HEK293T (cell line): Measurements from ENCODE around the gene EEF2.

ENCODE experiments used
- CTCF ChIA-PET: fragments of 350-600 bp; formaldehyde crosslinking; extraction: SDS; loops from one replicate; lab custom pipeline; 2021; ENCODE audit warnings: antibody characterized with exemption, inconsistent platforms; lab: Yijun Ruan, JAX
- POLR2A ChIA-PET: fragments of 350-600 bp; formaldehyde crosslinking; extraction: SDS; loops from one replicate; lab custom pipeline; 2020; ENCODE audit warnings: antibody characterized with exemption, inconsistent platforms; lab: Yijun Ruan, JAX
- DNase-seq: peaks from one replicate; pipeline ENCODE4 v3.0.0; 2012; ENCODE audit warnings: mixed read lengths; ENCODE audit errors: extremely low spot score
- ARNT ChIP-seq: fragments of 450-650 bp; IDR thresholded peaks from 2 replicates; pipeline ENCODE4 v1.6.1; 2017; ENCODE audit warnings: mild to moderate bottlenecking
- BHLHE40 ChIP-seq: fragments of 450-650 bp; IDR thresholded peaks from 2 replicates; pipeline ENCODE4 v1.6.1; 2016; ENCODE audit warnings: mild to moderate bottlenecking, moderate library complexity, borderline replicate concordance
- CTBP1 ChIP-seq: fragments of 450-650 bp; IDR thresholded peaks from 2 replicates; pipeline ENCODE4 v1.6.1; 2016; ENCODE audit warnings: borderline replicate concordance
- ELF4 ChIP-seq: fragments of 450-650 bp; IDR thresholded peaks from 2 replicates; pipeline ENCODE4 v1.6.1; 2017; ENCODE audit warnings: antibody characterized with exemption
- FOXA1 ChIP-seq: fragments of 450-650 bp; IDR thresholded peaks from 2 replicates; pipeline ENCODE4 v1.6.1; 2016; ENCODE audit warnings: mild to moderate bottlenecking
- FOXK2 ChIP-seq: fragments of 450-650 bp; IDR thresholded peaks from 2 replicates; pipeline ENCODE4 v1.6.1; 2016; ENCODE audit warnings: mild to moderate bottlenecking
- FOXM1 ChIP-seq: fragments of 450-650 bp; IDR thresholded peaks from 2 replicates; pipeline ENCODE4 v1.6.1; 2017; ENCODE audit warnings: mild to moderate bottlenecking, borderline replicate concordance
- HDGF ChIP-seq: fragments of 450-650 bp; IDR thresholded peaks from 2 replicates; pipeline ENCODE4 v1.6.1; 2017; ENCODE audit warnings: antibody characterized with exemption, borderline replicate concordance
- L3MBTL2 ChIP-seq: fragments of 450-650 bp; conservative IDR thresholded peaks from 2 replicates; pipeline ENCODE4 v1.6.1; 2016; ENCODE audit warnings: mild to moderate bottlenecking
- LEF1 ChIP-seq: fragments of 450-650 bp; IDR thresholded peaks from 2 replicates; pipeline ENCODE4 v1.6.1; 2017; ENCODE audit warnings: mild to moderate bottlenecking, borderline replicate concordance
- NFRKB ChIP-seq: fragments of 450-650 bp; IDR thresholded peaks from 2 replicates; pipeline ENCODE4 v1.6.1; 2016; ENCODE audit warnings: mild to moderate bottlenecking, moderate library complexity
- PKNOX1 ChIP-seq: fragments of 450-650 bp; IDR thresholded peaks from 2 replicates; pipeline ENCODE4 v1.6.1; 2016
- SP1 ChIP-seq: fragments of 450-650 bp; IDR thresholded peaks from 2 replicates; pipeline ENCODE4 v1.6.1; 2017
- SUZ12 ChIP-seq: fragments of 450-650 bp; IDR thresholded peaks from 2 replicates; pipeline ENCODE4 v1.6.1; 2016; ENCODE audit warnings: mild to moderate bottlenecking
- TARDBP ChIP-seq: fragments of 450-650 bp; IDR thresholded peaks from 2 replicates; pipeline ENCODE4 v1.6.1; 2016
- ZNF384 ChIP-seq: fragments of 450-650 bp; IDR thresholded peaks from 2 replicates; pipeline ENCODE4 v1.6.1; 2016

The EEF2 gene

DNA sequence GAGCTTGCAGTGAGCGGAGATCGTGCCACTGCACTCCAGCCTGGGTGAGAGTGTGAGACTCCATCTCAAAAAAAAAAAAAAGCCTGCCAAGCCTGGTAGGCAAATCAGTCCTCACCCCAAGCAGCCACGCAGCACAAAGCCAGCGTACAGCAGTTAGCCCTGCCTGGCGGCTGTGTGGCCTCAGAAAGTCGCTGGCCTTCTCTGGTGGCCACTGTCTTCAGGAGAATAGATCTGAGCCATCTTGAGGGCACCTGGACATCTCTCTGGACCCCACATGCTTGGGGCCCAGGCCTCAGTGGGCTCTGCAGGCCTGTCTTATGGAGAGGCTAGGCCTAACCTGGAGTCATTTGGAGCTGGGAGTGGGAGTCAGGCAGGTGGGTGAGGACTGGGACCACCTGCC, 45.3 kb upstream of the EEF2 start:
- ChIA-PET CTCF (no interaction called here), POLR2A (no interaction called here)
- TF ChIP-seq FOXK2 (no peak), SP1 (no peak), ARNT (no peak), LEF1 (no peak), HDGF (no peak), ELF4 (no peak), NFRKB (no peak), SUZ12 (no peak), FOXM1 (no peak), FOXA1 (no peak)
- no peak for DNase-seq

DNA sequence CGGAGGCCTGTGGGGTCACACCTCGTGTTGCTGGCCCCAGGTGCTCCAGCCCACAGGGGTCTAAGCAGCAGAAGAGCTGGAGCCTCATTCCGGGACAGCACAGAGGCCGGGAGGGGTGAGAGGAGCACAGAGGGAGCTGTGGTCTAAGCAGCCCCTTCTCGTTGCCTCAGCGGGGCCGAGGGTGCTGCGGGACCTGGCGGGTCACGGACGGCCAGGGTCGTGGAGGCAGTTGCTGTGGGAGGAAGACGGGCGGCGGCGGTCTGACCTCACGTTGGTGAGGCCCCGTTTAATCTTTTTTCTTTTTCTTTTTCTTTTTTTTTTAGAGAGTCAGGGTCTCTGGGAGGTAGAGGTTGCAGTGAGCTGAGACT, 44.0 kb upstream of the EEF2 start:
- TF ChIP-seq BHLHE40, result no peak
- TF ChIP-seq LEF1, result no peak
- TF ChIP-seq HDGF, result no peak
- CTCF ChIA-PET, result no interaction called here
- DNase-seq, result no peak
- POLR2A ChIA-PET, result interaction anchor here (0.9 kb wide), 1 partner anchor 44 kb away, joined by 3 read pairs; no protein-coding TSS in a partner anchor

DNA sequence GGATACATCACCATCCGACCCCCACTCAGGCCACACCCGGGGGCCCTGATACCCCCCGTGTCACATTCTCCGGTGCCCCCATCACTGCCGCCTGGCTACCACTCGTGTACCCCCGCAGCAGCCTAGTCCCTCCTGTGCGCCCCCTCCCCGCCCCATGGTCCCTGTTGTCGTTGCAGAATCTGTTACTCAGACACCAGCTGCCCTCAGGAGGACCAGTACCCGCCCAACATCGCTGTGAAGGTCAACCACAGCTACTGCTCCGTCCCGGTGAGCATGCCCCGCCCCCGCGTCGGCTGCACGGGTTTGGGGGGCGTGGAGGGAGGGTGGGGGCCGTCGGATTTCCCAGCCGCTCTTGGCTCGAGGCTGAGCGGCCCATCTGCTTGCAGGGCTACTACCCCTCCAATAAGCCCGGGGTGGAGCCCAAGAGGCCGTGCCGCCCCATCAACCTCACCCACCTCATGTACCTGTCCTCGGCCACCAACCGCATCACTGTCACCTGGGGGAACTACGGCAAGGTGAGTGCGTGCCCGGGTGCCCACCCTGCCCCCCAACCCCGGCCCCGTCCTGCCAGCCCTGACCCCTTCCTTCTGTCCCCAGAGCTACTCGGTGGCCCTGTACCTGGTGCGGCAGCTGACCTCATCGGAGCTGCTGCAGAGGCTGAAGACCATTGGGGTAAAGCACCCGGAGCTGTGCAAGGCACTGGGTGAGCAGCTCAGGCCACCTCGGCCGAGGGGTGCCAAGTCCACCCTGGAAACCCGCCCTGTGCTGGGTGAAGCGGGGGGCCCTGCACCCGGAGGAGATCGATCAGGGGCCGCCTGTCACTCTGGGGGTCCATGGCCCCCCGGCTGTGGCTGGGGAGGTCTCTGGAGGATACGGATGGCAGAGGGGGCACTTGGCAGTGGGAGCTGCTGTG, 43.3 kb upstream of the EEF2 start:
- DNase-seq, result no peak
- ChIA-PET CTCF (no interaction called here), POLR2A (interaction anchor here (0.9 kb wide), 1 partner anchor 43 kb away, joined by 3 read pairs; no protein-coding TSS in a partner anchor)

DNA sequence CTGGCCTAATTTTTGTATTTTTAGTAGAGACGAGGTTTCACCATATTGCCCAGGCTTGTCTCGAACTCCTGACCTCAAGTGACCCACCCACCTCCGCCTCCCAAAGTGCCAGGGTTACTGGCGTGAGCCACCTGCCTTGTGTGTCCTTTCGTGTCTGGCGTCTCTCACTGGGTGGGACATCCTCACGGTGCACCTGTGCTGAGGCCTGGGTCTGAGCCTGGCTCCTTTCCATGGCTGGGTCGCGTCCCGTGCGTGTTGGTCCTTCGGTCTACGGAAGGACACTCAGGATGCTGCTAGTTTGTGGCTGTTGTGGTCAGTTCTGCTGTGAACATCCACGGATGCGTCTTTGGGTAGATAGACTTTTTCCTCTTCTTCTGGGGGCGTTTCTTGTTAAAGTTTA, 41.9 kb upstream of the EEF2 start:
- DNase-seq, result no peak
- ChIA-PET POLR2A (no interaction called here), CTCF (no interaction called here)
- no peak for TF ChIP-seq ZNF384
- TF ChIP-seq CTBP1, result no peak
- TF ChIP-seq BHLHE40, result no peak
- TF ChIP-seq ELF4, result no peak
- TF ChIP-seq LEF1, result no peak
- no peak for TF ChIP-seq ARNT
- no peak for TF ChIP-seq SP1
- no peak for TF ChIP-seq NFRKB
- TF ChIP-seq FOXM1, result no peak
- TF ChIP-seq FOXA1, result no peak
- no peak for TF ChIP-seq TARDBP
- no peak for TF ChIP-seq PKNOX1
- TF ChIP-seq HDGF, result no peak
- no peak for TF ChIP-seq SUZ12
- TF ChIP-seq L3MBTL2, result no peak
- TF ChIP-seq FOXK2, result no peak

More for the DNA sequence above, 43.3 kb upstream of the EEF2 start:
- TF ChIP-seq CTBP1, result no peak
- no peak for TF ChIP-seq L3MBTL2
- no peak for TF ChIP-seq SP1
- no peak for TF ChIP-seq ARNT
- no peak for TF ChIP-seq ELF4
- no peak for TF ChIP-seq HDGF
- no peak for TF ChIP-seq NFRKB
- TF ChIP-seq FOXK2, result no peak
- TF ChIP-seq ZNF384, result no peak
- TF ChIP-seq PKNOX1, result no peak
- TF ChIP-seq LEF1, result no peak
- TF ChIP-seq SUZ12, result no peak
- TF ChIP-seq FOXM1, result no peak
- no peak for TF ChIP-seq BHLHE40
- no peak for TF ChIP-seq FOXA1
- TF ChIP-seq TARDBP, result no peak

DNA sequence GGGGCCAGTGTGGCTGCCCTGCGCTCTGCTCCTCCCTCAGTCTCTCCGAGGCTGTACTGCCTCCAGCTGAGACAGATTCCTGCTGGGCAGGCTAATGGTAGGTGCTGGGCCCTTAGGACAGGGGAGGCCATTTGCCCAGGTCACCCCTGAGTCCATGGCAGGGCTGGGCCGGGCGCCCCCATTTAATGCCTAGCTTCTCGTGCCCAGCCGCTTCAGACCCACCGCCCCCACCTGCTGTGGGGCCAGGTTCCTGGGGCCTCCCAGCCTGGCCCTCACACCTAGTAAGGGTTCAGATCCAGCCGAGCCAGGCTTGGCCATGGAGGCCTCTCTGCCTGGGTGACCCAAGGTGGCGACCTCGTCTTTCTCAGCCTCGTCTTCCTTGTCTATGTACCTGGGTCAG, 40.1 kb upstream of the EEF2 start:
- no peak for DNase-seq
- TF ChIP-seq SP1 (no peak), ZNF384 (no peak), LEF1 (no peak)
- ChIA-PET CTCF (interaction anchor here (0.6 kb wide), 1 partner anchor 16 kb away, joined by 5 read pairs; no protein-coding TSS in a partner anchor), POLR2A (no interaction called here)

DNA sequence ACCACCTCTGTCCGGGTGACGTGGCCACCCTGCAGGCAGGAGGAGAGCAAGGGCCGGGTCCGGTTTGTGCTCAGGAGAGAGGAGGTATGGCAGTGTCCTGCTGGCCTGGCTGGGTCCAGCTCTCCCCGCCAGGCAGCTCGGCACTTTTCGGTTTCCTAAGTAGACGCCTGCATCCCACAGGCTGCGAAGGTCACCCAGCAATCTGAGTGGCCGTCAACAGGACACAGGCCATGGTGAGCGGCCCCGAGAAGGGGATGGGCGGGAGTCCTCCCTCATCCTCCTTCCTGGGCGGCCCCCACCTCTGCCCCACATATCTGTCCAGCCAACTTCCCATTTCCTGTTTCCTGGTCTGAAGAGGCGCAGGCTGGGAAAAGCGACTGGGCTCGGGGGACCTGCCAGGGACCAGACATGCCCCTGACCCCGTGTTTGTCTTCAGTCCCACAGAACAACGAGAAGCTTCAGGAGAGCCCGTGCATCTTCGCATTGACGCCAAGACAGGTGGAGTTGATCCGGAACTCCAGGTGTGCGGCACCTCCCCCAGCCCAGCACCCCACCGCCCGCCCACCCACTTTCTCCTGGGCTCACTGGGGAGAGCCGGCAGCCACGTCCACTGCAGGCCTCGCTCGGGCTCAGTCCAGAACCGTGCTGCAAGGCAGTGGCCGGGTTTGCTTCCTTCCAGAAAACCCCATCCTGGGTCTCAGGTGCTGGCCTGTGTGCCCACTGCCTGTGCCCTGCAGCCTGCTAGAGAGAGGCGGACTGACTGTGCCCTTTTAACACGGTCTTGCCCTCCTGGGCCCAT, 38.5 kb upstream of the EEF2 start:
- TF ChIP-seq L3MBTL2, result no peak
- no peak for DNase-seq
- ChIA-PET POLR2A (no interaction called here), CTCF (no interaction called here)
